ENCODE results near the gene INF2. TPM values are rescaled to one million over a fixed set of nuclear protein-coding genes. Genes with fewer than 3 reads are reported as not detected.

INF2 gene
- polyA plus RNA-seq, 1 experiment = 39.9 TPM

DNA sequence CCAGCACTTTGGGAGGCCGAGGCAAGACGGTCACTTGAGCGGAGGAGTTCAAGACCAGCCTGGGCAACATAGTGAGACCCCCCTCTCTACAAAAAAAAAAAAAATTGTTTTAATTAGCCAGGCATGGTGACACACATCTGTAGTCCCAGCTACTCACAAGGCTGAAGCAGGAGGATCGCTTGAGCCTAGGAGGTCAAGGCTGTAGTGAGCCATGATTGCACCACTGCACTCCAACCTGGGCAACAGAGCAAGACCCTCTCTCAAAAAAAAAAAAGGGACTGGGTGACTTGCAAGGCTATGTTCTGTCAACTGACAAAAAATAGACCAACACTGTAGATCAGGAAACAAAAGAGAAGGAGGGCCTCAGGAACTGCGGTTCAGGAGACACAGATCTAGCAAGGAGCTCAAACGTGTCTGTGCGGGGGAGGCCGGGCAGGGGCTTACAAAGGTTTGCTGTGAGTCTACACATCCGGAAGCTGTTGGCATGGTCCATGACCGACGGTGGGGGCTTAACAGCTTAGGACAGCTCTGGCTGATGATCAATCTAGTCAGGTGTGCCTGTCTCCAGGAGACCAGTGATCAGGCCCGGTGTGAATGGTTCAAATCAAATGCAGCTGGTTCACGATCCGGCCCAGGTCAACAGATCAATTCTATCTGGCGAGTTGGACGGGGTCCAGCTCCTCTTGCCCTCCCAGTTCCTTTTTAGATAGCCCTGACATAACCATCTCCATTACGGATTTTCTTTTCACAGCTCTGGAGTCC is 31.7 kb upstream of the INF2 start:
- H3K27me3 ChIP-seq (ENCODE audit: control insufficient read depth, insufficient read depth, low read length) = peaks cover 2% of the 10 kb centered on the region; the same call in 1 of the 2 replicates
- POLR2A ChIA-PET = no interaction called here
- CTCF ChIA-PET = interaction anchor here (1.1 to 1.9 kb wide), 5 partner anchors 12 to 65 kb away, joined by 3 to 6 read pairs (median 3); no protein-coding TSS in a partner anchor
- no peak overlapping the region for H3K4me3 ChIP-seq (ENCODE audit: low read depth, low read length)
- no peak for DNase-seq (ENCODE audit: low read depth)
- TF ChIP-seq, protein P1, sequence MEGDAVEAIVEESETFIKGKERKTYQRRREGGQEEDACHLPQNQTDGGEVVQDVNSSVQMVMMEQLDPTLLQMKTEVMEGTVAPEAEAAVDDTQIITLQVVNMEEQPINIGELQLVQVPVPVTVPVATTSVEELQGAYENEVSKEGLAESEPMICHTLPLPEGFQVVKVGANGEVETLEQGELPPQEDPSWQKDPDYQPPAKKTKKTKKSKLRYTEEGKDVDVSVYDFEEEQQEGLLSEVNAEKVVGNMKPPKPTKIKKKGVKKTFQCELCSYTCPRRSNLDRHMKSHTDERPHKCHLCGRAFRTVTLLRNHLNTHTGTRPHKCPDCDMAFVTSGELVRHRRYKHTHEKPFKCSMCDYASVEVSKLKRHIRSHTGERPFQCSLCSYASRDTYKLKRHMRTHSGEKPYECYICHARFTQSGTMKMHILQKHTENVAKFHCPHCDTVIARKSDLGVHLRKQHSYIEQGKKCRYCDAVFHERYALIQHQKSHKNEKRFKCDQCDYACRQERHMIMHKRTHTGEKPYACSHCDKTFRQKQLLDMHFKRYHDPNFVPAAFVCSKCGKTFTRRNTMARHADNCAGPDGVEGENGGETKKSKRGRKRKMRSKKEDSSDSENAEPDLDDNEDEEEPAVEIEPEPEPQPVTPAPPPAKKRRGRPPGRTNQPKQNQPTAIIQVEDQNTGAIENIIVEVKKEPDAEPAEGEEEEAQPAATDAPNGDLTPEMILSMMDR (IDR thresholded peaks at IDR 0.05; ENCODE audit: insufficient read depth, low read depth, low read length) = no peak
- H3K36me3 ChIP-seq (ENCODE audit: control insufficient read depth, insufficient read depth, low read length) = no peaks in the 10 kb centered on the region

DNA sequence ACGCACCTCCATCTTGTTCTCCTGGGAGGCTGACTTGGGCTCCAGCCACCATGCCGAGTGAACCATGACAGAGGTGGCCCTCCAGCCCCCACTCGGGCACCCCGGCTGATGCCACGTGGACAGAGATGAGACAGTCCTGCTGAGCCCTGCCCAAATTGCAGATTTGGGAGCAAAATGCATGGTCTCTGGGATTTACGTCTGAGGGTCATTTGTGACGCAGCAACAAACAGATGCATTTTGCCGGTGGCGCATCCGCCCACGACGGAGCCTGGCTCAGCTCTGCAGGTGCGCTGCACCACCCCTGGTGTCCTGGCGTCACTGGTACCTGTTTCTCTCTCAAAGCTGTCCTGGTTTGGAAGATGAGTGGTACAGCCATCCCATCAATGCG is 31.1 kb upstream of the INF2 start:
- H3K36me3 ChIP-seq (ENCODE audit: control insufficient read depth, insufficient read depth, low read length) = no peaks in the 10 kb centered on the region
- ChIA-PET CTCF (interaction anchor here (1.1 to 1.9 kb wide), 3 partner anchors 11 to 65 kb away, joined by 3 to 6 read pairs (median 4); no protein-coding TSS in a partner anchor), POLR2A (no interaction called here)
- no peak overlapping the region for H3K4me3 ChIP-seq (ENCODE audit: low read depth, low read length)
- DNase-seq (ENCODE audit: low read depth) = no peak
- TF ChIP-seq, protein P1 (IDR thresholded peaks at IDR 0.05; ENCODE audit: insufficient read depth, low read depth, low read length) = no peak
- H3K27me3 ChIP-seq (ENCODE audit: control insufficient read depth, insufficient read depth, low read length) = peaks cover 2% of the 10 kb centered on the region; the same call in 1 of the 2 replicates

DNA sequence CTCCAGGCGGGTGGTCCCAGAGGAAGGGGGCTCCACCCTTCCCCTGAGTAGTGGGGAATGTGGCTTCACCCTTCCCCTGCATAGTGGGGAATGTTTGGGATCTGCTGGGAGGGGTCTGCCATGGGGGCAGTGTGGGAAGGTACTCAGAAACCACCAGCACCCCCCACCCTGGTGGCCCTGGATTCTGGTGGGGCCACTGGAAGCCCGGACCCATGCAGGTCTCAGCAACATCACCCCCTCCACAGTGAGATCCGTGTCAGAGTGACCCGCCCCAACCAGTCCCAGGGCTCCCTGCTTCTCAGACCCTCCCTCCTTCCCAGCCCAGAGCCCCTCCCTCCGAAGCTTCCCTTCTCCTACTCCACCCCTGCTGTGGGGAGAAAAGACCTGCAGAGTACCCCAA is 30.3 kb upstream of the INF2 start:
- DNase-seq (ENCODE audit: low read depth) = no peak
- Histone ChIP-seq H3K4me3 (ENCODE audit: low read depth, low read length) (no peak overlapping the region), H3K36me3 (ENCODE audit: control insufficient read depth, insufficient read depth, low read length) (no peaks in the 10 kb centered on the region), H3K27me3 (ENCODE audit: control insufficient read depth, insufficient read depth, low read length) (peaks cover 2% of the 10 kb centered on the region; the same call in 1 of the 2 replicates)
- CTCF ChIA-PET = interaction anchor here (1.7 to 2.0 kb wide), 3 partner anchors 10 to 50 kb away, joined by 4 to 6 read pairs (median 6); no protein-coding TSS in a partner anchor
- TF ChIP-seq, protein P1 (IDR thresholded peaks at IDR 0.05; ENCODE audit: insufficient read depth, low read depth, low read length) = no peak
- POLR2A ChIA-PET = interaction anchor here (0.6 kb wide), 1 partner anchor 572 kb away, joined by 4 read pairs; no protein-coding TSS in a partner anchor

DNA sequence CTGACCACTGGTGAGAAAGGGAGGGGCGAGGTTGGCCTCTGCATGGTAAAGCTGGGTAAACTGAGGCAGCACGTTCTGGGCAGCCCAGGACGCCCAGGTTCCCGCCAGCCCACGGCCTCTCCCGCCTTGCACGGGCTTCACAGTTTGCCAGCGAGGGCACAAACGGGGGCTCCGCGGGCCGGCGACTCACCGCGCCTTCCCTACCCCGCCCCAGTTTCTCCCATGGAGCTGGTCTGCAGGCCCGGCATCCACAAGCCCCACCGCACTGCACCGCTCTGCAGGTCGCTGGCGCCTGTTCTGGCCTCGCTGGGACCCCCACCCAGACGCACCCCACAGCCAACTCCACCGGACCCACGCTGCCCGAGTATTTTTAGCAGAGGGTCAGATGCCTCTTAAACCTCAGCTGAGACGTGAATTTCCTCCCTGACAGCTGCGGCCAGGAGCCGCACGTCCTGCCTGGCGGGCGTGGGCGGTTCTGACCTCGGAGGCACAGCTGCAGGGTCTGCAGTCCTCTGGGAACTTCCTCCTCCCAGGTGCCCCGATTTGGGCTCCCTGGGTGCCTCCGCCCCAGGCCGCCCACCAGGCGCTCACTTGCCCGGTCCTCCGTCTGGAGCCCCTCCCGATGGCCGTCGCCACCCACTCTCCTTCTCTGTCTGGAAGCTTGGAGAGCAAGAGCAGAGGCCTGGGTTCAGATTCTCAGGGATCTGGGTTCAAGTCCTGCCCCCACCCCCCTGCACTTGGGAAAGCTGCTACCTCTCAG is 29.5 kb upstream of the INF2 start:
- DNase-seq (ENCODE audit: low read depth) = no peak
- POLR2A ChIA-PET = interaction anchor here (0.6 kb wide), 1 partner anchor 573 kb away, joined by 4 read pairs; no protein-coding TSS in a partner anchor
- TF ChIP-seq, protein P1 (IDR thresholded peaks at IDR 0.05; ENCODE audit: insufficient read depth, low read depth, low read length) = no peak

DNA sequence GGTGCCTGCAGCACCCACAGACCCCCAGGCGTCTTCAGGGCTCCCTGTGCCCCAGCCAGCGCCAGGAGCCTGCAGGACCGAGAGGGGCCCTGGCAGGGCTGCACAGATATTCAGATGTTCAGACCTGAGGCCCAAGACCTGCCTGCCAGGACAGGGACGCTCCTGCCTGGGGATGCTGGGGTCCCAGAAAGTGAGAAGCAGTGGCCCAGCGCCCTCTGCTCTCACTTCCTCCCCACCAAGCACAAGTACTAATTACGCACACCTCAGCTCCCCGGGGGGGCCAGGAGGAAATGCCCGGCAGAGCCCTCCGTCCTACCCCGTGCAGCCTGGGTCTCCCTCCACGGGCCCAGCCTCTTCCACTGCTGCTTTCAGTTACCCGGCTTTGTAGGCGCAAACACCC is 28.8 kb upstream of the INF2 start:
- POLR2A ChIA-PET = no interaction called here
- CTCF ChIA-PET = interaction anchor here (1.2 to 2.0 kb wide), 2 partner anchors 9 to 20 kb away, joined by 3 to 6 read pairs; no protein-coding TSS in a partner anchor
- TF ChIP-seq, protein P1 (IDR thresholded peaks at IDR 0.05; ENCODE audit: insufficient read depth, low read depth, low read length) = no peak
- Histone ChIP-seq H3K27me3 (ENCODE audit: control insufficient read depth, insufficient read depth, low read length) (peaks cover 2% of the 10 kb centered on the region; the same call in 1 of the 2 replicates), H3K36me3 (ENCODE audit: control insufficient read depth, insufficient read depth, low read length) (no peaks in the 10 kb centered on the region), H3K4me3 (ENCODE audit: low read depth, low read length) (no peak overlapping the region)
- no peak for DNase-seq (ENCODE audit: low read depth)

More for the DNA sequence above, 29.5 kb upstream of the INF2 start:
- Histone ChIP-seq H3K27me3 (ENCODE audit: control insufficient read depth, insufficient read depth, low read length) (peaks cover 2% of the 10 kb centered on the region; the same call in 1 of the 2 replicates), H3K4me3 (ENCODE audit: low read depth, low read length) (no peak overlapping the region), H3K36me3 (ENCODE audit: control insufficient read depth, insufficient read depth, low read length) (no peaks in the 10 kb centered on the region)
- CTCF ChIA-PET = interaction anchor here (1.2 to 2.0 kb wide), 2 partner anchors 9 to 20 kb away, joined by 3 to 6 read pairs; no protein-coding TSS in a partner anchor

All from BJ (cell line).